DMS153 treated with DMSO at 0.1 percent for 48 hours (cell line): ENCODE results near the gene MRPS35.
"Not testable (repeated sequence)": the region's sequence is repeated elsewhere in the genome, so short reads cannot be mapped to it uniquely, and the experiment has no call there.

ENCODE experiments used
- DNase-seq: peaks from one replicate; lab custom pipeline; 2025; ENCODE audit not compliant: unreplicated experiment; lab: John Stamatoyannopoulos, UW

The MRPS35 gene

GRCh38 chr12:27707216-27707615 is 3.4 kb upstream of the MRPS35 start:
- DNase-seq = no peak

- no peak for DNase-seq
Measured at GRCh38 chr12:27709212-27709931, 1.3 kb upstream of the MRPS35 start.

DNA sequence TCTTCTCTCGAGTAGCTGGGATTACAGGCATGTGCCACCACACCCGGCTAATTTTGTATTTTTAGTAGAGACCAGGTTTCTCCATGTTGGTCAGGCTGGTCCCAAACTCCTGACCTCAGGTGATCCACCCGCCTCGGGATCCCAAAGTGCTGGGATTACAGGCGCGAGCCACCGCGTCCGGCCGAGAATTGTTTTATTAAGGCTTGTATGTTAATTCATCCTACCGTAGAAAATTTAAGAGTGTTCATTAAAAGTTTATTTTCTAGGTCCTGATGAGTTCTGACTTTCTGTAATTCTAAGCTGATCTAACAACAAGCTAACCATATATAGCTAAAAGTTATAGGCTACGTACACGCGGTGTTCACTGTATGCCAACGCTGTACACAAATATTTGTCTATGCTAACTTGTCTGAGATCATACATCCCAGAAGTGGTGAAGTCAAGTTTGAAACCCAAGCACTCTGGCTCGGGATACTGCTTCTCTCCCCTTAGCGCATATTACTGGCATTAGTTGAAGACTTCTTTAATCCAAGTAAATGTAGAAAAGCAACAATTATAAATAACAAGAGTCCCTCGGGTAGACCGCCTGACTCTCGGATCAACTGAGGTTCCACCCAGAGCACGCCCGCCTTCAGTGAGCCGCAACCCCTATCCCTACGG is 570 bp upstream of the MRPS35 start:
- DNase-seq = peak; percentile 45

DNA sequence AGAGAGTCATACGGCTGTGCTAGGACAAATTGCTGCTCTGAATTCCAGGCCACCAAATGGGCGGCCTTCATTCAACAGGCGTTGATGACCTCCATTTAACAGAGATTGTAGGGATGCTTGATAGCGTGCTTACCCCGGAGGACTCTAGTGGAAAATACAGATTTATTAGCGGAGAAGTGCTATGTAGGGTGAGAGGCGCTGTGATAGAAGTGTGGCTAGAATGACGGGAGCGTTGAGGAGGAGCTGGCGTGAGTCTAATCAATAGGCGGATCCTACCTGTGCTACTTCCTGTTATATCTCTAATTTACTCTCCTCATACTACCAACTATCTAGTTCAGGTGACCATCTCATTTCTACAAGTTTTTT is 668 bp downstream of the MRPS35 start:
- DNase-seq = peak; percentile 11

DNA sequence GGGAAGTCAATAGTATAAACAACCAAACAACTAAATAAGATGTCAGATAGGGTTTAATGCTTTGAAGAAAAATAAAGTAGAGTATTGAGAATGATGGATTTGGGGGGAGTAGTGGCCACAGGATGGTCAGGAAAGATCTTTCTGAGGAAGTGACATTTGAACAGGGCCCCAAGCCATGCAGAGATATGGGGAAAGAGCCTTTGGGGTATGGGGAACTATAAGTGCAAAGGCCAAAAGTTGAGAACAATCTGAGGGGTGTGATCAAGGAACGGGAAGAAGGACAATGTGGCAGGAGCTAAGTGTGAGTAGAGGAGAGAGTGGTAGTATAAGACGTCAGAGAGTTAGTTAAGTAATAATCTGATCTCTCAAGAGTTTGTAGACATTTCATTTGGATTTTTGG is 1.3 kb downstream of the MRPS35 start:
- no peak for DNase-seq

DNA sequence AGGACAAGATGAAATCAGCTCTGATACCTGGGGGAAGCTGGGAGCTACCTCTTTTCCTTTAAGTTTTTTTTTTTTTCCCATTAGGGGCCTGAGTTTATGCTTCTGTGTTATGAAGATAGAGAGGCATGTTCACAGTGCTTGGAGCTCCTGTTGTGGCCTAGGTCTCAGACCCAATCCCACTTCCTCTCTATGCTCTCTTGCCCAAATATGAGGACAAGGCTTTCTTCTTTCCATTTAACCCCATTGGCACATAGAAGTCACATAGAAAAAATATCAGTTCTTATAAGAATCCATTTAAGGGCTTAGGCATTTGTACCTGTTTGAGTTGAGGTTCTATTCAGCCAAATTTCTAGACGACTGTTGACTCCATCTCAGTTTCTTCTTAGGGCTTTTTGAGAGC is 12.6 kb downstream of the MRPS35 start:
- no peak for DNase-seq

- DNase-seq = no peak
Measured at GRCh38 chr12:27730097-27730588, 19.5 kb downstream of the MRPS35 start.

GRCh38 chr12:27732281-27732680 is 21.6 kb downstream of the MRPS35 start:
- no peak for DNase-seq

DNA sequence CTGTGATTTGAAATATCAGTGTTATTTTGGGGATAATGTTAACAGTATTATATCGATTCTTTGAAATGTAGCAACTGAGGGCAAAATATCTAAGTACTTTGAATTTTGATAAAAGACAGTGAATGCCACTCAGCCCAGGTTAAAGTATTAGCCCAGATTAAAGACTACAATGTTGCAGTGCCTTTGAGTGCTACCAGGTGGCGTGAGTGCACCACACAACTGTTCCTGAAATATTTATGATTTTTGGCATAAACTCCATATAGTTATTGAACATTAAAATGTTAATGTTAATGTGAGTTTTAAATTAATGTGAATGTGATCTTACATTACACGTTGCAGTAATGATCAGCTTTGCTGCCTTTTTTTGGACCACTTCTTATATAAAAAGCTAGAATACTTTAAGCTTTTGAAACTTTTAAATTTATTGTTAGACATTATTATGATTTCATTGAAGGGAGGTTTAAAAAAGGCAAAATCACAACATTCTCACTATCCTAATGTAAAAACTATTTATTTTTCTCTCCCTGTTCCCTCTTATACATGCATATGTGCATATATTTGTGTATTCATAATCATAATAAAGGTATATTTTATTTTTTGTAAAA is 22.5 kb downstream of the MRPS35 start:
- peak; percentile 3 for DNase-seq

GRCh38 chr12:27733791-27734190 is 23.2 kb downstream of the MRPS35 start:
- no peak for DNase-seq

DNA sequence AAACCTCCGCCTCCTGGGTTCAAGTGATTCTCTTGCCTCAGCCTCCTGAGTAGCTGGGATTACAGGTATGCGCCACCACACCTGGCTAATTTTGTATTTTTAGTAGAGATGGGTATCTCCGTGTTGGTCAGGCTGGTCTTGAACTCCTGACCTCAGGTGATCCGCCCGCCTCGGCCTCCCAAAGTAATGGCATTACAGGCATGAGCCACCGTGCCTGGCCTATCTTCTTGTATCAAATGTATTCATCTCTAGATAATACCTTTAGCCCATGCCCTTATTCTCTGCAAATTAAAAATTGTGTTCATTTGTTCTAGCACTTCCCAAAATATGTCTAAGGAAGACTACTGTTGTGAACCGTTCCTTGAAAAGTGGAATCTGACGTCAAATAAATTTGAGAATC is 23.7 kb downstream of the MRPS35 start:
- not testable (repeated sequence) for DNase-seq

DNA sequence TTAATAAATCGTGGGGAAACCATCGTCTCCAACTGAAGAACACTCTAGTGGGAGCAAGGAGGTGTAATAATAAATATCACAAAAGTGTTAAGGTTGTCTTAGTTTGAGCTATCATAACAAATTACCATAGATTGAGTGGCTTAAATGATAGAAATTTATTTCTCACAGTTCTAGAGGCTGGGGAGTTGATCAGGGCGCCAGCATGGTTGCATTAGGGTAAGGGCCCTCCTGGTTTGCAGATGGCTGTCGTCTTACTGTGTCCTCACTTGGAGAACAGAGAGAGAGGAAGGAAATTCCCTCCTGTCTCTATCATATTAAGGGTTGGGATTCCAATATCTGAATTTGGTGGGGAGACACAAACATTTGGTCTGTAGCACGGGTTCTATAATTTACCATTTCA is 33.0 kb downstream of the MRPS35 start:
- no peak for DNase-seq

DNA sequence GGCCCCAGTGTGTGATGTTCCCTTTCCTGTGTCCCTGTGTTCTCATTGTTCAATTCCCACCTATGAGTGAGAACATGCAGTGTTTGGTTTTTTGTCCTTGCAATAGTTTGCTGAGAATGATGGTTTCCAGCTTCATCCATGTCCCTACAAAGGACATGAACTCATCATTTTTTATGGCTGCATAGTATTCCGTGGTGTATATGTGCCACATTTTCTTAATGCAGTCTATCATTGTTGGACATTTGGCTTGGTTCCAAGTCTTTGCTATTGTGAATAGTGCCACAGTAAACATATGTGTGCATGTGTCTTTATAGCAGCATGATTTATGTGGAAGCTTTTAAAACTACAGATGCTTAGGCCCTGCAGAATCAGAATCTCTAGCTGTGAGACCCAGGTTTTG is 35.1 kb downstream of the MRPS35 start:
- not testable (repeated sequence) for DNase-seq

DNA sequence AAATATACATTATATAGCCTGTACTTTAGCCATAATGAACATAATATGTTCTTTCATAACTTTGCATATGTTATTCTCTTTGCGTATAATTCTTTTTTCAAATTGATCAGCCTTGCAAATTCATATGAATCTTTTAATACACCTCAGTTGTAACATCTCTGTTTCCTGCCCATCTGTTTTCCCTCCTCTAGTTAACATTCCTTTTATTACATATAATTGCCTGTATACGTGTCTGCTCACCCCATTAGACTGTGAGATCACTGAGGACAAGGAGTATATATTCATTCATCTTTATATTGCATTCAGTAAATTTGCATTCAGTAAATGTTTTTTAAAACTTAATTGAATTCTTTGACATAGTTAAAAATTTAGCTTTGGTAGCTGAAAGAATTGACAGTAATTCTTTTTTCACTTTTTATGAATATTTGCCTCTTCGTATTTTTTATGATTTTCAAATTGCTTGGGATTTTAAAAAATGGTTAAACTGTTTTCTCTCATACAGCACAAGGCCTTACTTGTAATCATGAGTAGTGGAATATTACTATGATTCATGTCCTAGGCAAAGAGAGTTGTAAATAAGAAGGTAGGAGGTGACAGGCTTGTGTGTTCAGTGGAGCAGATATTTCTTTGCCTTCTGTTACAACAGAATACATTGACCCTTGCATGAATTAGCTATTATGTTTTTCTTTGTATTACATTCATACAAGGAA is 36.6 kb downstream of the MRPS35 start:
- no peak for DNase-seq

DNA sequence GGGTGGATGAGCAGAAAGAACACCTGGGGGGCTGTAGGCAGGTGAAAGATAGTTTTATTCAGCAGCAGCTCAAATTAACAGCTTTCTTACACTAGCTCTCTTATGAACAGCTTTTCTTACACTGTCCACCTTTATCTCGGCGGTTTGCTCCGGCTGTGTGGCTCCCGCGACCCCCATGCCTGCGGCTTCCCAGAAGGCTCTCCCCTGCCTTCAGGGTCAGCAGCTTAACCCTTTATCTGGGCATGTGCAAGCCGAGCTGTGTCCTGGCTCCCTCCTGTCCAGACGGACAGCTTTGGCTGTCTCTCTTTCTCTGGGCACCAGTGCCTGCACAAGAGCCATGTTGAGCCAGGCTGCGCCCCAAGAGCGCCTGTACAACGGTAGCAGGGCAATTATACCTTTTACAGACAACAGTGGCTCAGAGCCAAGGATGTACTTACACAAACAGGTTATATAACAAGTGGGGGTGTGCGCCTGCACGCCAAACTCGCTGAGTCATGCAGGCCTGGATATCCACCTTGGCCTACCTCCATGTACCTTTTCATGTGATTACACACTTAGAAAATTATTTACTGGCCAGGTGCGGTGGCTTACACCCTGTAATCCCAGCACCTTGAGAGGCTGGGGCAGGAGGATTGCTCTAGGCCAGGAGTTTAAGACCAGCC is 40.9 kb downstream of the MRPS35 start:
- DNase-seq = no peak

- DNase-seq = no peak
Measured at GRCh38 chr12:27754795-27755194, 44.2 kb downstream of the MRPS35 start.

- DNase-seq = no peak
Measured at GRCh38 chr12:27756670-27757195, 46.1 kb downstream of the MRPS35 start.

DNA sequence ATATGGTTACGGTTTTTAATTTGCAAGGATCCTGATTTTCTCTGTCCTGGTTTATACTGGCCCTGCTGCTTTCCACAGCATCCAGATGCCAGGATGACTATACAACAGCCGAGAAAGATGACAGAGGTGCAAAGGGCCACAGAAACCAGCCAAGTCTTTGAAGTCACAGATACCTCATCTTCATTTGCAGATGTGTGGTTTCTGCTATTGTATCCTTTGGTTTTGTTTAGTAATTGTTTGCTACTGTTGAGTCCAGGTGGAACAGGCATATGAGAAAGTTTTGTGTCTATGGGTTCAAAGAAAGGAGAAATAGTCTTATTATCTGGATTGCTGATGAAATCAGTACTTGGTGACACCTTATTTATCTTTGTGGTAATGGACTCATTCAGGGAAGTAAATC is 52.1 kb downstream of the MRPS35 start:
- DNase-seq = no peak

- no peak for DNase-seq
Measured at GRCh38 chr12:27766587-27766986, 56.0 kb downstream of the MRPS35 start.

DNA sequence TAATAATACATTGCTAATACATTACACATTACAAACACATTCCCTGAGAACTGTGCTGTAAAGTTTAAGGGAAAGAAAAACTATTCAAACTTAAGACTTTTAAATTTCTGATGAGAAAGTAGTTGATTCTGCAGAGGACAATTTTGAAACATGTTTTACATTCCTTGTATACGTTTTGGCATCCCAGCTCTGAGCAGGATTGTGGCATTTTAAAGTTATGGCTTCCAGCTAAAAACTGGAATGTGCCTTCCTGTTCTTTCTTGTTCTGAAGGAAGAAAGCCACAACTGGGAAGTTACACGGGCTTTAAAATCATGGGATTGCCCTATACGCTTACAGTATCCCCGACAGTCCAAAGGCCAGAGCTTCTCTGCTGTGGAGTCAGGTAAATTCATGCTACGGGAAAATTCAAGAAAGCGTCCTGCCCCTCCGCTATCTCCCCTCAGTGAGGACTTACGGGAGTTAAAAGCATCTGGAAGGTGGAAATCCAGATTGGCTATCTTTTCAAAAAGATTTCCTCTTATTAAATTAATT is 58.6 kb downstream of the MRPS35 start:
- no peak for DNase-seq
